Panc1 (cell line): ENCODE measurements around the gene KIF20A. TPM values are rescaled to one million over a fixed set of nuclear protein-coding genes. Genes with fewer than 3 reads are reported as not detected.

Experiments
- ATAC-seq: fragments of 200-7000 bp; cut with Tn5 transposase; 2 replicates; pipeline ENCODE4 v1.9.1; 2020; ENCODE audit warnings: mild to moderate bottlenecking, moderate library complexity
- BruUV-seq: library from RNA; stranded (reverse); fragments of 400-500 nt; replicated peaks from 2 replicates; lab custom pipeline; 2021; lab: Mats Ljungman, UMichigan
- CTCF ChIA-PET: fragments of 300-600 bp; sonication (Branson Sonifier 250); formaldehyde crosslinking; loops from one replicate; lab custom pipeline; 2022; ENCODE audit warnings: antibody characterized with exemption; lab: Charles Lee
- POLR2A ChIA-PET: fragments of 300-600 bp; sonication (Branson Sonifier 250); formaldehyde crosslinking; loops from one replicate; lab custom pipeline; 2022; ENCODE audit warnings: antibody characterized with exemption; lab: Charles Lee
- DNase-seq: peaks from one replicate; pipeline ENCODE4 v3.0.0-alpha.2; 2010; ENCODE audit warnings: low read depth, low spot score
- H3K27ac ChIP-seq: 2 replicates; pipeline ENCODE4 v1.5.1; 2011; ENCODE audit warnings: mild to moderate bottlenecking, low read length, inconsistent platforms
- H3K27me3 ChIP-seq: fragments of 200-500 bp; sonication (Bioruptor generic); 2 replicates; pipeline ENCODE4 v1.6.0; 2014; ENCODE audit warnings: low read length, inconsistent platforms; ENCODE audit not compliant: control insufficient read depth, insufficient read depth
- H3K36me3 ChIP-seq: fragments of 200-500 bp; sonication (Bioruptor generic); 2 replicates; pipeline ENCODE4 v1.5.1; 2014; ENCODE audit warnings: inconsistent platforms, mild to moderate bottlenecking, low read length, moderate library complexity; ENCODE audit not compliant: control insufficient read depth, insufficient read depth
- H3K4me1 ChIP-seq: 2 replicates; pipeline ENCODE4 v1.5.1; 2011; ENCODE audit warnings: inconsistent platforms, mild to moderate bottlenecking, low read length, moderate library complexity; ENCODE audit not compliant: control insufficient read depth, insufficient read depth
- H3K4me3 ChIP-seq, 2 experiments: 2 replicates each; pipeline ENCODE4 v1.5.1; 2011 to 2012; ENCODE audit warnings: low read depth in 2 of 2, low read length in 2 of 2, mild to moderate bottlenecking in 2 of 2, inconsistent platforms in 1 of 2, moderate library complexity in 1 of 2
- H3K9me3 ChIP-seq: fragments of 200-500 bp; sonication (Bioruptor generic); 2 replicates; pipeline ENCODE4 v1.5.1; 2014; ENCODE audit warnings: low read depth, mild to moderate bottlenecking, inconsistent platforms, low read length, moderate library complexity; ENCODE audit not compliant: control insufficient read depth, insufficient read depth
- POLR2AphosphoS5 ChIP-seq: IDR thresholded peaks from 2 replicates; pipeline ENCODE4 v1.6.1; 2012; ENCODE audit warnings: mild to moderate bottlenecking, low read depth, low read length, moderate library complexity
- SIN3A ChIP-seq: IDR thresholded peaks from 2 replicates; pipeline ENCODE4 v1.6.1; 2012; ENCODE audit warnings: low read depth, mild to moderate bottlenecking, low read length, moderate library complexity, borderline replicate concordance; ENCODE audit not compliant: insufficient read depth
- TCF7L2 ChIP-seq: IDR thresholded peaks from 2 replicates; pipeline ENCODE4 v1.6.1; 2011; ENCODE audit warnings: mild to moderate bottlenecking, low read depth, low read length, inconsistent platforms
- in situ Hi-C: cut with HindIII; loops from 2 replicates; pipeline ENCODE4 v1.10.0; 2016; ENCODE audit warnings: low sequenced_read_pairs, low pct_unique_long_range_greater_than_20kb
- intact Hi-C: fragments of 100-400 bp; cut with micrococcal nuclease; formaldehyde crosslinking; loops from one replicate; pipeline ENCODE4 v1.10.0; 2022; ENCODE audit not compliant: unreplicated experiment
- total RNA-seq: library from RNA; stranded (reverse); gene quantifications from one replicate; pipeline ENCODE4 v1.2.1, GENCODE V29; 2021; ENCODE audit not compliant: unreplicated experiment
- TF ChIP-seq, protein P1 (sequence below): fragments of 450-650 bp; IDR thresholded peaks from 2 replicates; pipeline ENCODE4 v1.5.1; 2017; ENCODE audit warnings: mild to moderate bottlenecking
- TF ChIP-seq, protein P2 (sequence below), 2 experiments: IDR thresholded peaks; 2 replicates each; pipeline ENCODE4 v1.6.1; 2011 to 2012; ENCODE audit warnings: low read depth in 2 of 2, control low read depth in 1 of 2, low read length in 1 of 2, mild to moderate bottlenecking in 1 of 2, moderate library complexity in 1 of 2; ENCODE audit not compliant: insufficient read depth in 1 of 2

KIF20A gene
- total RNA-seq, 1 experiment from 2014 or later, result 55.4 TPM

GRCh38 chr5:138230261-138230660, 51.3 kb downstream of the KIF20A start:
- TF ChIP-seq POLR2AphosphoS5 (no peak), SIN3A (no peak), TCF7L2 (no peak)
- TF ChIP-seq, protein P1, sequence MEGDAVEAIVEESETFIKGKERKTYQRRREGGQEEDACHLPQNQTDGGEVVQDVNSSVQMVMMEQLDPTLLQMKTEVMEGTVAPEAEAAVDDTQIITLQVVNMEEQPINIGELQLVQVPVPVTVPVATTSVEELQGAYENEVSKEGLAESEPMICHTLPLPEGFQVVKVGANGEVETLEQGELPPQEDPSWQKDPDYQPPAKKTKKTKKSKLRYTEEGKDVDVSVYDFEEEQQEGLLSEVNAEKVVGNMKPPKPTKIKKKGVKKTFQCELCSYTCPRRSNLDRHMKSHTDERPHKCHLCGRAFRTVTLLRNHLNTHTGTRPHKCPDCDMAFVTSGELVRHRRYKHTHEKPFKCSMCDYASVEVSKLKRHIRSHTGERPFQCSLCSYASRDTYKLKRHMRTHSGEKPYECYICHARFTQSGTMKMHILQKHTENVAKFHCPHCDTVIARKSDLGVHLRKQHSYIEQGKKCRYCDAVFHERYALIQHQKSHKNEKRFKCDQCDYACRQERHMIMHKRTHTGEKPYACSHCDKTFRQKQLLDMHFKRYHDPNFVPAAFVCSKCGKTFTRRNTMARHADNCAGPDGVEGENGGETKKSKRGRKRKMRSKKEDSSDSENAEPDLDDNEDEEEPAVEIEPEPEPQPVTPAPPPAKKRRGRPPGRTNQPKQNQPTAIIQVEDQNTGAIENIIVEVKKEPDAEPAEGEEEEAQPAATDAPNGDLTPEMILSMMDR, result no peak
- TF ChIP-seq, protein P2, sequence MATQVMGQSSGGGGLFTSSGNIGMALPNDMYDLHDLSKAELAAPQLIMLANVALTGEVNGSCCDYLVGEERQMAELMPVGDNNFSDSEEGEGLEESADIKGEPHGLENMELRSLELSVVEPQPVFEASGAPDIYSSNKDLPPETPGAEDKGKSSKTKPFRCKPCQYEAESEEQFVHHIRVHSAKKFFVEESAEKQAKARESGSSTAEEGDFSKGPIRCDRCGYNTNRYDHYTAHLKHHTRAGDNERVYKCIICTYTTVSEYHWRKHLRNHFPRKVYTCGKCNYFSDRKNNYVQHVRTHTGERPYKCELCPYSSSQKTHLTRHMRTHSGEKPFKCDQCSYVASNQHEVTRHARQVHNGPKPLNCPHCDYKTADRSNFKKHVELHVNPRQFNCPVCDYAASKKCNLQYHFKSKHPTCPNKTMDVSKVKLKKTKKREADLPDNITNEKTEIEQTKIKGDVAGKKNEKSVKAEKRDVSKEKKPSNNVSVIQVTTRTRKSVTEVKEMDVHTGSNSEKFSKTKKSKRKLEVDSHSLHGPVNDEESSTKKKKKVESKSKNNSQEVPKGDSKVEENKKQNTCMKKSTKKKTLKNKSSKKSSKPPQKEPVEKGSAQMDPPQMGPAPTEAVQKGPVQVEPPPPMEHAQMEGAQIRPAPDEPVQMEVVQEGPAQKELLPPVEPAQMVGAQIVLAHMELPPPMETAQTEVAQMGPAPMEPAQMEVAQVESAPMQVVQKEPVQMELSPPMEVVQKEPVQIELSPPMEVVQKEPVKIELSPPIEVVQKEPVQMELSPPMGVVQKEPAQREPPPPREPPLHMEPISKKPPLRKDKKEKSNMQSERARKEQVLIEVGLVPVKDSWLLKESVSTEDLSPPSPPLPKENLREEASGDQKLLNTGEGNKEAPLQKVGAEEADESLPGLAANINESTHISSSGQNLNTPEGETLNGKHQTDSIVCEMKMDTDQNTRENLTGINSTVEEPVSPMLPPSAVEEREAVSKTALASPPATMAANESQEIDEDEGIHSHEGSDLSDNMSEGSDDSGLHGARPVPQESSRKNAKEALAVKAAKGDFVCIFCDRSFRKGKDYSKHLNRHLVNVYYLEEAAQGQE (IDR thresholded peaks at IDR 0.05; ENCODE audit: insufficient read depth in 1 of 2, low read depth in 2 of 2, low read length in 1 of 2), result no peak
- in situ Hi-C loops, result no loop called here
- no peaks in the 10 kb centered on the region for H3K27me3 ChIP-seq
- ATAC-seq (peak; percentile 77), DNase-seq (no peak)
- intact Hi-C loops, result no loop called here
- ChIA-PET CTCF (no interaction called here), POLR2A (interaction anchor here (0.5 to 0.7 kb wide), 2 partner anchors 172 to 910 kb away, joined by 3 to 4 read pairs; no protein-coding TSS in a partner anchor)
- no peaks in the 10 kb centered on the region for H3K36me3 ChIP-seq
- peaks cover 12% of the 10 kb centered on the region for H3K4me1 ChIP-seq
- H3K27ac ChIP-seq, result no peak overlapping the region
- no peak overlapping the region for H3K4me3 ChIP-seq
- no TSS peak for BruUV-seq
- no peaks in the 10 kb centered on the region for H3K9me3 ChIP-seq

- in situ Hi-C loops, result no loop called here
- Histone ChIP-seq H3K4me1 (peaks cover 12% of the 10 kb centered on the region), H3K27me3 (no peaks in the 10 kb centered on the region), H3K9me3 (no peaks in the 10 kb centered on the region), H3K4me3 (no peak overlapping the region), H3K36me3 (no peaks in the 10 kb centered on the region), H3K27ac (no peak overlapping the region)
- ChIA-PET POLR2A (interaction anchor here (0.5 to 1.1 kb wide), 3 partner anchors 17 to 909 kb away, joined by 4 read pairs; no protein-coding TSS in a partner anchor), CTCF (no interaction called here)
- TF ChIP-seq, protein P1, result no peak
- TF ChIP-seq, protein P2 (IDR thresholded peaks at IDR 0.05; ENCODE audit: insufficient read depth in 1 of 2, low read depth in 2 of 2, low read length in 1 of 2), result no peak
- TF ChIP-seq POLR2AphosphoS5, result no peak
- no peak for TF ChIP-seq TCF7L2
- no TSS peak for BruUV-seq
- no peak for DNase-seq
- peak; percentile 65 for ATAC-seq
- intact Hi-C loops, result no loop called here
Observed at GRCh38 chr5:138230981-138231589, 52.2 kb downstream of the KIF20A start.
